BE2C (cell line): ENCODE measurements around the gene EPB41L3.

Source experiments
- DNase-seq: peaks from one replicate; pipeline ENCODE4 v3.0.0-alpha.2; 2020
- H3K27me3 ChIP-seq: fragments of 250-450 bp; sonication (Bioruptor Pico); 2 replicates; pipeline ENCODE4 v1.5.1; 2020; ENCODE audit warnings: mild to moderate bottlenecking
- H3K36me3 ChIP-seq: fragments of 250-450 bp; sonication (Bioruptor Pico); 2 replicates; pipeline ENCODE4 v1.5.1; 2020; ENCODE audit warnings: mild to moderate bottlenecking
- H3K4me1 ChIP-seq: fragments of 250-450 bp; sonication (Bioruptor Pico); 2 replicates; pipeline ENCODE4 v1.5.1; 2020
- H3K4me3 ChIP-seq: 2 replicates; pipeline ENCODE4 v1.5.1; 2011; ENCODE audit warnings: low read depth, low read length
- H3K9me3 ChIP-seq: fragments of 250-450 bp; sonication (Bioruptor Pico); 2 replicates; pipeline ENCODE4 v1.5.1; 2020
- CTCF ChIP-seq: IDR thresholded peaks from 2 replicates; pipeline ENCODE4 v1.5.1; 2012; ENCODE audit warnings: mild to moderate bottlenecking, low read depth, low read length

The EPB41L3 gene

GRCh38 chr18:5556310-5556974 lies 12.6 kb upstream of the EPB41L3 start:
- H3K27me3 ChIP-seq = no peaks in the 10 kb centered on the region
- no peaks in the 10 kb centered on the region for H3K36me3 ChIP-seq
- no peaks in the 10 kb centered on the region for H3K9me3 ChIP-seq
- TF ChIP-seq CTCF = no peak
- DNase-seq = no peak
- no peak overlapping the region for H3K4me3 ChIP-seq
- no peaks in the 10 kb centered on the region for H3K4me1 ChIP-seq

DNA sequence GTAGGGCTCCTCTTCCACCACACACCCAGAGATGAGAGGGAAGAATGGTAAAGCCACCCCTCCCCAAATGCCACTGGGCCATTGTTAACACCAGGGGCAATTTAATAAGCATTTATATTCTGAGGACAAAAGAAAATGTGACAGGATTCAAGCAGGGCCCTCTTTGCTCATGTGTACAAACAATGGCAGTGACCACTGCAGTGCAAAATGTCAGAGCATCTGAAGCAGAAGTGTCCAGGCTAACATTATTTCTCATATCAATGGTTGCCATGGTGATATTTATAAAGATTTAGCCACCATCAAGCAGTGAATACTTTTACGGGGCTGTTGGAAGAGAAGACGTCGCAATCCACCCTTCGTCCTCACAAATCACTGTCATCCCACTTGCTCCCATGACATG lies 10.8 kb upstream of the EPB41L3 start:
- Histone ChIP-seq H3K4me3 (no peak overlapping the region), H3K4me1 (no peaks in the 10 kb centered on the region), H3K27me3 (no peaks in the 10 kb centered on the region), H3K36me3 (no peaks in the 10 kb centered on the region), H3K9me3 (no peaks in the 10 kb centered on the region)
- TF ChIP-seq CTCF = no peak
- DNase-seq = no peak

DNA sequence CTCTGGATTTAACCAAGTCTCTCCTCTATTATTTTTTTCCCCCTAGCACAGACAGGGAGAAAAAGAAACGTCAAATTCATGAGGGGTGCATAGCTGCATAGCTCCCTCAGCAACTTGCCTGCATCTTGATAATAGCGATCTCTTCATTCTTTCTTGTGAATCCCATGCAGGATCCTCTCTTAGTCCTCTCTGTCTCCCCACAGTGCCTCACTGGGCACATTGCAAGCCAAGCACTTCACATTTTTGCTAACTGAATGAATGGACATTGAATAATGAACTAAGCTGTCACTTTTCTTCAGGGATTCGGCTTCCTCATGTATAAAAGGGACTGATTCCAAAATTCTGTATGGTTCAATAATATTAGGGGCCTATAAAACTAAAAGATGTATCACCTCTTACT lies 2.9 kb upstream of the EPB41L3 start:
- H3K27me3 ChIP-seq = no peaks in the 10 kb centered on the region
- H3K36me3 ChIP-seq = no peaks in the 10 kb centered on the region
- DNase-seq = no peak
- TF ChIP-seq CTCF = no peak
- no peak overlapping the region for H3K4me3 ChIP-seq
- H3K9me3 ChIP-seq = no peaks in the 10 kb centered on the region
- no peaks in the 10 kb centered on the region for H3K4me1 ChIP-seq

DNA sequence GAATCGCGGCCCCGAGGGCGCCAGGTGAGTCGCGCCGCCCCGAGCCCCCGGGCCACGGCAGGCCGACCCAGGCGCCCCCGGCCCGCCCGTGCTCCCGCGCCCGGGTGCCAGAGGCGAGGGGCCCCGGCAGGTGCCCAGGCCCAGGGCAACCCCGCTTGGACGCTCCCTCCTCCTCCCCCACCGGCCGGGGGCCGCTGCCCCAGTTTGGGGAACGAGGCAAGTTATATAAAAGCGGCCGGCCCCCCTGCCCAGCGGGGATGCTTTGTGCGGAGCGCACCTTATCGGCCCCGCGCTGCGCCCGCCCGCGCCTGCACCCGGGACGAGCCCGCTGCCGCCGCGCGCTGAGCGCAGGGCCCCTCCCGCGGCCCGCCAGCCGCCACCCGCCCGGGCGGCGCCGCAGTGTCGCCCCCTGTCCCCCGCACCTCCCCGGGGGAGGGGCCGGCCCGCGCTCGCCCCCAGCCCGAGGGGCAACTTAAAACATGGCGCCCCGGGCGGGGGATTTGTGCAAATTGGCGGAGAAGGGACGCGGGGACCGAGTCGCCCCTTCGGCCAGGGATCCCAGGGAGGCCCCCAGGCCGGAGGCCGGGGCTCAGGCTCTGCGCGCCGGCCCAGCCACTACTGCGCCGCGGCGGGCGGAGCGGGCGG lies 639 bp downstream of the EPB41L3 start:
- no peak for DNase-seq
- no peak overlapping the region for H3K4me3 ChIP-seq

DNA sequence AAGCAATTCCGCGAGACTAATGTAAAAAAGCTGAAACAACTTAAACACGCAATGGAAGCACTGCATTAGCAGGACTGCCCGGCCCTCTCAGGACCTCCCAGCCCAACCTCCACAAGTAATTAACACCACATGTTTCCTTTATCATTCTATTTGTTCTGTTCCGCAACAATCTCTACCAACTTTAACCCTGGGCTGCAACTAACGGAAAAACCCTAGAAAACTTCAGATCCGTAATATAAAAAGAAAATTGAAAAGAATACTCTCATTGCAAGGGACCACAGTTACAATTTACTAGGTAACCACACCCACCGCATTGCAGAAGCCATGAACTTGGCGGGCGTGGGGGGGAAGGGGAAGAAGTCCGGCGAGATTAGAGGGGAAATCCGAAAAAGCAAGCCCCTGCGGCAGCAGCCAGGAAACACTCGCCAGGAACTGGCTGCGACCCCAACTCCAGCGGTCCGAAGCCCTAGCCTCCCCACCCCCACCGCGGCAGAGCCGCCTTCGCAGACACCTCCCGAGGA lies 1.2 kb downstream of the EPB41L3 start:
- Histone ChIP-seq H3K36me3 (no peaks in the 10 kb centered on the region), H3K4me3 (no peak overlapping the region)

More for the DNA sequence above, 639 bp downstream of the EPB41L3 start:
- Histone ChIP-seq H3K36me3 (no peaks in the 10 kb centered on the region), H3K9me3 (no peaks in the 10 kb centered on the region), H3K27me3 (no peaks in the 10 kb centered on the region), H3K4me1 (no peaks in the 10 kb centered on the region)
- no peak for TF ChIP-seq CTCF

More for the DNA sequence above, 1.2 kb downstream of the EPB41L3 start:
- Histone ChIP-seq H3K27me3 (no peaks in the 10 kb centered on the region), H3K4me1 (no peaks in the 10 kb centered on the region), H3K9me3 (no peaks in the 10 kb centered on the region)
- TF ChIP-seq CTCF = no peak
- no peak for DNase-seq
